Measurements from ENCODE around the gene HYAL3. TPM values are rescaled to one million over a fixed set of nuclear protein-coding genes. Genes with fewer than 3 reads are reported as not detected.

Gene HYAL3
- total and polyA plus RNA-seq, 3 experiments from 2014 or later = 3.6 to 8.4 (median 7.7) TPM

- no peaks in the 10 kb centered on the region for H3K9me3 ChIP-seq (ENCODE audit: low read length)
- H3K36me3 Mint-ChIP-seq = no peaks in the 10 kb centered on the region
- DNase-seq = no peak
- no peak overlapping the region for H3K4me3 Mint-ChIP-seq
- no peaks in the 10 kb centered on the region for H3K27me3 ChIP-seq (ENCODE audit: insufficient read depth, low read length, poor library complexity, severe bottlenecking)
- no peaks in the 10 kb centered on the region for H3K36me3 ChIP-seq (ENCODE audit: insufficient read depth, low read length)
- peaks cover 0 to 3% of the 10 kb centered on the region in 2 donors for H3K27me3 Mint-ChIP-seq
- no peak overlapping the region for H3K27ac ChIP-seq (ENCODE audit: low read depth, low read length)
- H3K4me1 ChIP-seq (ENCODE audit: insufficient read depth, low read length) = peaks cover 11% of the 10 kb centered on the region
- peaks cover 9 to 23% (median 10%) of the 10 kb centered on the region in 3 donors for H3K4me1 Mint-ChIP-seq
- H3K4me3 ChIP-seq (ENCODE audit: low read length) = no peak overlapping the region
- no peaks in the 10 kb centered on the region for H3K9me3 Mint-ChIP-seq
- peak overlapping the region in 3 of 8 donors; percentile 52 to 56 (median 54) for H3K27ac Mint-ChIP-seq
- ChIA-PET CTCF (no interaction called here), POLR2A (interaction anchor here (0.6 to 1.4 kb wide), 2 partner anchors 12 to 491 kb away, joined by 3 read pairs; partner anchors contain the start of genes IFRD2 and UBA7)
Measured at GRCh38 chr3:50304601-50305000, 5.4 kb upstream of the HYAL3 start.

- H3K9me3 ChIP-seq (ENCODE audit: low read length) = no peaks in the 10 kb centered on the region
- H3K9me3 Mint-ChIP-seq = no peaks in the 10 kb centered on the region
- POLR2A ChIA-PET = interaction anchor here (0.6 kb wide), 2 partner anchors 25 to 1197 kb away, joined by 3 to 5 read pairs; no protein-coding TSS in a partner anchor
- CTCF ChIA-PET = interaction anchor here (1.0 kb wide), 1 partner anchor 13 kb away, joined by 3 read pairs; no protein-coding TSS in a partner anchor
- peaks cover 19% of the 10 kb centered on the region for H3K4me1 ChIP-seq (ENCODE audit: insufficient read depth, low read length)
- H3K27me3 ChIP-seq (ENCODE audit: insufficient read depth, low read length, poor library complexity, severe bottlenecking) = no peaks in the 10 kb centered on the region
- H3K4me3 Mint-ChIP-seq = peak within 1 kb of the TSS in 1 of 7 donors; percentile 44
- H3K4me3 ChIP-seq (ENCODE audit: low read length) = no peak within 1 kb of the TSS
- no peaks in the 10 kb centered on the region for H3K36me3 ChIP-seq (ENCODE audit: insufficient read depth, low read length)
- H3K27ac ChIP-seq (ENCODE audit: low read depth, low read length) = peak within 1 kb of the TSS; percentile 43
- no peak within 1 kb of the TSS for H3K27ac Mint-ChIP-seq
- H3K27me3 Mint-ChIP-seq = peaks cover 0 to 3% of the 10 kb centered on the region in 2 donors
- no peak for DNase-seq
- H3K4me1 Mint-ChIP-seq = peaks cover 17 to 37% (median 17%) of the 10 kb centered on the region in 3 donors
- H3K36me3 Mint-ChIP-seq = peaks cover 0 to 6% (median 0%) of the 10 kb centered on the region in 3 donors
Measured at GRCh38 chr3:50303013-50303815, 4.0 kb upstream of the HYAL3 start, which contains the start of gene HYAL1. Gene HYAL1 (minus strand): TSS chr3:50303574. CDS start chr3:50302956, 618 bp downstream.

- no peak overlapping the region for H3K4me3 ChIP-seq (ENCODE audit: low read length)
- no peak overlapping the region for H3K27ac ChIP-seq (ENCODE audit: low read depth, low read length)
Measured at GRCh38 chr3:50302095-50303012, 3.1 kb upstream of the HYAL3 start.

GRCh38 chr3:50300681-50301254 lies 1.6 kb upstream of the HYAL3 start:
- H3K27ac ChIP-seq (ENCODE audit: low read depth, low read length) = peak overlapping the region; percentile 96
- H3K36me3 ChIP-seq (ENCODE audit: insufficient read depth, low read length) = no peaks in the 10 kb centered on the region
- H3K4me1 Mint-ChIP-seq = peaks cover 21 to 53% (median 22%) of the 10 kb centered on the region in 3 donors
- ChIA-PET POLR2A (no interaction called here), CTCF (no interaction called here)
- H3K4me3 ChIP-seq (ENCODE audit: low read length) = no peak overlapping the region
- DNase-seq = no peak
- H3K9me3 ChIP-seq (ENCODE audit: low read length) = no peaks in the 10 kb centered on the region
- peak overlapping the region; percentile 55 to 98 (median 95) for H3K4me3 Mint-ChIP-seq
- peaks cover 0 to 14% (median 0%) of the 10 kb centered on the region in 3 donors for H3K36me3 Mint-ChIP-seq
- no peaks in the 10 kb centered on the region for H3K9me3 Mint-ChIP-seq
- H3K27me3 Mint-ChIP-seq = peaks cover 0 to 3% of the 10 kb centered on the region in 2 donors
- H3K4me1 ChIP-seq (ENCODE audit: insufficient read depth, low read length) = peaks cover 25% of the 10 kb centered on the region
- H3K27me3 ChIP-seq (ENCODE audit: insufficient read depth, low read length, poor library complexity, severe bottlenecking) = no peaks in the 10 kb centered on the region
- peak overlapping the region in 7 of 8 donors; percentile 68 to 100 (median 99) for H3K27ac Mint-ChIP-seq

More at GRCh38 chr3:50302095-50303012, 3.1 kb upstream of the HYAL3 start:
- peaks cover 0 to 3% of the 10 kb centered on the region in 2 donors for H3K27me3 Mint-ChIP-seq
- H3K4me1 Mint-ChIP-seq = peaks cover 20 to 45% (median 22%) of the 10 kb centered on the region in 3 donors
- Histone ChIP-seq H3K9me3 (ENCODE audit: low read length) (no peaks in the 10 kb centered on the region), H3K27me3 (ENCODE audit: insufficient read depth, low read length, poor library complexity, severe bottlenecking) (no peaks in the 10 kb centered on the region), H3K4me1 (ENCODE audit: insufficient read depth, low read length) (peaks cover 25% of the 10 kb centered on the region), H3K36me3 (ENCODE audit: insufficient read depth, low read length) (no peaks in the 10 kb centered on the region)
- peak overlapping the region in 1 of 8 donors; percentile 73 for H3K27ac Mint-ChIP-seq
- ChIA-PET POLR2A (interaction anchor here (0.6 kb wide), 2 partner anchors 26 to 1198 kb away, joined by 3 to 5 read pairs; no protein-coding TSS in a partner anchor), CTCF (interaction anchor here (1.0 kb wide), 2 partner anchors 11 to 12 kb away, joined by 3 read pairs; no protein-coding TSS in a partner anchor)
- DNase-seq = no peak
- no peaks in the 10 kb centered on the region for H3K9me3 Mint-ChIP-seq
- peak overlapping the region in 2 of 7 donors; percentile 20 to 44 for H3K4me3 Mint-ChIP-seq
- peaks cover 0 to 7% (median 0%) of the 10 kb centered on the region in 3 donors for H3K36me3 Mint-ChIP-seq

- no peak for DNase-seq
- peaks cover 0 to 14% (median 0%) of the 10 kb centered on the region in 3 donors for H3K36me3 Mint-ChIP-seq
- H3K4me1 Mint-ChIP-seq = peaks cover 21 to 54% (median 22%) of the 10 kb centered on the region in 3 donors
- Histone ChIP-seq H3K4me3 (ENCODE audit: low read length) (peak overlapping the region; percentile 68), H3K27me3 (ENCODE audit: insufficient read depth, low read length, poor library complexity, severe bottlenecking) (no peaks in the 10 kb centered on the region), H3K9me3 (ENCODE audit: low read length) (no peaks in the 10 kb centered on the region), H3K36me3 (ENCODE audit: insufficient read depth, low read length) (no peaks in the 10 kb centered on the region), H3K4me1 (ENCODE audit: insufficient read depth, low read length) (peaks cover 25% of the 10 kb centered on the region), H3K27ac (ENCODE audit: low read depth, low read length) (peak overlapping the region; percentile 96)
- peak overlapping the region; percentile 97 to 100 (median 99) for H3K27ac Mint-ChIP-seq
- peak overlapping the region; percentile 93 to 98 (median 95) for H3K4me3 Mint-ChIP-seq
- ChIA-PET CTCF (interaction anchor here (0.5 to 3.0 kb wide), 13 partner anchors 9 to 108 kb away, joined by 3 to 16 read pairs (median 9); partner anchors contain the start of genes CYB561D2, HYAL2 and NPRL2), POLR2A (interaction anchor here (0.5 to 2.2 kb wide), 9 partner anchors 17 to 65 kb away, joined by 3 to 31 read pairs (median 7); partner anchors contain the start of genes CYB561D2, NPRL2, RASSF1 and TUSC2)
- H3K27me3 Mint-ChIP-seq = peaks cover 0 to 3% of the 10 kb centered on the region in 2 donors
- no peaks in the 10 kb centered on the region for H3K9me3 Mint-ChIP-seq
Measured at GRCh38 chr3:50299929-50300680, 900 bp upstream of the HYAL3 start.

DNA sequence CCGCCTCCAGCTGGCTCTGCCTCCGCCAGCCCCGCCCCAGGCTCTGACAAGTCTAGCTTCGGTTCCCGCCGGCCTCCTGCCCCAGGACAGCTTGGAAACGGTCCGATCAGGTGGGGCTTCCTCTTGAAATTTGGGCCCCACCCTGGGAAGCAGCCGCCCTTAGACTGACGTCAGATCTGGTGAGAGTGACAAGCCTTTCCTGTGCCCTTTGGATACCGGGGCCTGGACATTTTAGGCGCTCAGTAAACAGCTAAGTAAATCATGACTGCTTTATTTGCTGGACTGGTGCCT lies 378 bp upstream of the HYAL3 start:
- H3K36me3 ChIP-seq (ENCODE audit: insufficient read depth, low read length) = no peaks in the 10 kb centered on the region
- Mint-ChIP-seq H3K4me1 (peaks cover 21 to 51% (median 22%) of the 10 kb centered on the region in 3 donors), H3K27ac (peak overlapping the region; percentile 97 to 100 (median 99)), H3K4me3 (peak overlapping the region; percentile 93 to 98 (median 95)), H3K27me3 (no peaks in the 10 kb centered on the region), H3K9me3 (no peaks in the 10 kb centered on the region), H3K36me3 (peaks cover 0 to 14% (median 0%) of the 10 kb centered on the region in 3 donors)
- H3K27ac ChIP-seq (ENCODE audit: low read depth, low read length) = peak overlapping the region; percentile 96
- H3K4me3 ChIP-seq (ENCODE audit: low read length) = peak overlapping the region; percentile 68
- H3K27me3 ChIP-seq (ENCODE audit: insufficient read depth, low read length, poor library complexity, severe bottlenecking) = no peaks in the 10 kb centered on the region
- CTCF ChIA-PET = interaction anchor here (0.5 to 3.0 kb wide), 14 partner anchors 9 to 108 kb away, joined by 3 to 16 read pairs (median 8); partner anchors contain the start of genes CYB561D2, HYAL2 and NPRL2
- no peaks in the 10 kb centered on the region for H3K9me3 ChIP-seq (ENCODE audit: low read length)
- DNase-seq = no peak
- POLR2A ChIA-PET = interaction anchor here (0.5 to 2.2 kb wide), 10 partner anchors 18 to 65 kb away, joined by 3 to 31 read pairs (median 6); partner anchors contain the start of genes CYB561D2, NPRL2, RASSF1 and TUSC2
- peaks cover 25% of the 10 kb centered on the region for H3K4me1 ChIP-seq (ENCODE audit: insufficient read depth, low read length)

Measured in CD8-positive, alpha-beta memory T cell (primary cell).